ENCODE measurements around the gene SPTSSA. TPM values are rescaled to one million over a fixed set of nuclear protein-coding genes. Genes with fewer than 3 reads are reported as not detected.
"Not testable (repeated sequence)": the region's sequence is repeated elsewhere in the genome, so short reads cannot be mapped to it uniquely, and the experiment has no call there.

Gene SPTSSA
- total RNA-seq, 3 donors from 2014 or later (not counting 1 experiment from before 2014, with no cell fraction given), result 3.2 to 4.9 (median 4.9) TPM

- no peaks in the 10 kb centered on the region for H3K27me3 ChIP-seq (ENCODE audit: control insufficient read depth, insufficient read depth, low read length)
- TF ChIP-seq CTCF (IDR thresholded peaks at IDR 0.05), result no peak
- no peaks in the 10 kb centered on the region for H3K36me3 Mint-ChIP-seq
- H3K4me3 Mint-ChIP-seq, result no peak overlapping the region
- H3K27ac ChIP-seq (ENCODE audit: low read length), result no peak overlapping the region
- H3K9me3 Mint-ChIP-seq, result no peaks in the 10 kb centered on the region
- ATAC-seq (no peak), DNase-seq (no peak)
- peaks cover 13 to 21% of the 10 kb centered on the region in 2 donors for H3K4me1 Mint-ChIP-seq
- intact Hi-C loops (cut with micrococcal nuclease), result no loop called here
- no peaks in the 10 kb centered on the region for H3K27me3 Mint-ChIP-seq (ENCODE audit: low read depth in 2 of 2)
- no peaks in the 10 kb centered on the region for H3K4me1 ChIP-seq (ENCODE audit: control insufficient read depth, insufficient read depth, low read length)
- H3K27ac Mint-ChIP-seq, result no peak overlapping the region
- H3K36me3 ChIP-seq (ENCODE audit: control insufficient read depth, insufficient read depth, low read length), result no peaks in the 10 kb centered on the region
- 96% methylated on average over 1 of the region's 1 CpG for WGBS (ENCODE audit: insufficient coverage)
- no peaks in the 10 kb centered on the region for H3K9me3 ChIP-seq (ENCODE audit: control insufficient read depth, insufficient read depth, low read length)
- H3K4me3 ChIP-seq (ENCODE audit: low read length), result no peak overlapping the region
These were observed 24.9 kb downstream of the SPTSSA start for GRCh38 chr14:34436960-34437728.

- Mint-ChIP-seq H3K36me3 (no peaks in the 10 kb centered on the region), H3K27ac (no peak overlapping the region), H3K9me3 (no peaks in the 10 kb centered on the region), H3K4me3 (no peak overlapping the region), H3K27me3 (ENCODE audit: low read depth in 2 of 2) (no peaks in the 10 kb centered on the region), H3K4me1 (peaks cover 4 to 14% of the 10 kb centered on the region in 2 donors)
- no peak overlapping the region for H3K27ac ChIP-seq (ENCODE audit: low read length)
- no peak for TF ChIP-seq CTCF (IDR thresholded peaks at IDR 0.05)
- no peaks in the 10 kb centered on the region for H3K4me1 ChIP-seq (ENCODE audit: control insufficient read depth, insufficient read depth, low read length)
- DNase-seq (no peak), ATAC-seq (no peak)
- no peaks in the 10 kb centered on the region for H3K36me3 ChIP-seq (ENCODE audit: control insufficient read depth, insufficient read depth, low read length)
- no peak overlapping the region for H3K4me3 ChIP-seq (ENCODE audit: low read length)
- WGBS (ENCODE audit: insufficient coverage), result no CpG with 5 or more reads among the region's 1 CpG
- H3K9me3 ChIP-seq (ENCODE audit: control insufficient read depth, insufficient read depth, low read length), result no peaks in the 10 kb centered on the region
- intact Hi-C loops (cut with micrococcal nuclease), result no loop called here
- no peaks in the 10 kb centered on the region for H3K27me3 ChIP-seq (ENCODE audit: control insufficient read depth, insufficient read depth, low read length)
These were observed 25.7 kb downstream of the SPTSSA start for GRCh38 chr14:34436118-34436905.

- TF ChIP-seq CTCF (IDR thresholded peaks at IDR 0.05), result no peak
- H3K36me3 ChIP-seq (ENCODE audit: control insufficient read depth, insufficient read depth, low read length), result no peaks in the 10 kb centered on the region
- no peaks in the 10 kb centered on the region for H3K36me3 Mint-ChIP-seq
- DNase-seq, result no peak
- H3K27me3 Mint-ChIP-seq (ENCODE audit: low read depth in 2 of 2), result no peaks in the 10 kb centered on the region
- no peak overlapping the region for H3K4me3 Mint-ChIP-seq
- no peak overlapping the region for H3K27ac ChIP-seq (ENCODE audit: low read length)
- H3K4me1 ChIP-seq (ENCODE audit: control insufficient read depth, insufficient read depth, low read length), result no peaks in the 10 kb centered on the region
- no peak overlapping the region for H3K4me3 ChIP-seq (ENCODE audit: low read length)
- no peak for ATAC-seq
- H3K9me3 Mint-ChIP-seq, result no peaks in the 10 kb centered on the region
- H3K27me3 ChIP-seq (ENCODE audit: control insufficient read depth, insufficient read depth, low read length), result no peaks in the 10 kb centered on the region
- no peaks in the 10 kb centered on the region for H3K9me3 ChIP-seq (ENCODE audit: control insufficient read depth, insufficient read depth, low read length)
- WGBS (ENCODE audit: insufficient coverage), result 100% methylated on average over 1 of the region's 2 CpGs
- H3K4me1 Mint-ChIP-seq, result peaks cover 0 to 13% of the 10 kb centered on the region in 2 donors
- no peak overlapping the region for H3K27ac Mint-ChIP-seq
- intact Hi-C loops (cut with micrococcal nuclease), result no loop called here
These were observed 28.1 kb downstream of the SPTSSA start for GRCh38 chr14:34433957-34434356.

- H3K27me3 ChIP-seq (ENCODE audit: control insufficient read depth, insufficient read depth, low read length); H3K4me3 Mint-ChIP-seq; H3K36me3 Mint-ChIP-seq; H3K36me3 ChIP-seq (ENCODE audit: control insufficient read depth, insufficient read depth, low read length); H3K27ac Mint-ChIP-seq; H3K27me3 Mint-ChIP-seq (ENCODE audit: low read depth in 2 of 2); H3K4me3 ChIP-seq (ENCODE audit: low read length); H3K4me1 Mint-ChIP-seq; intact Hi-C loops (cut with micrococcal nuclease); DNase-seq; H3K9me3 ChIP-seq (ENCODE audit: control insufficient read depth, insufficient read depth, low read length); H3K4me1 ChIP-seq (ENCODE audit: control insufficient read depth, insufficient read depth, low read length); H3K27ac ChIP-seq (ENCODE audit: low read length); H3K9me3 Mint-ChIP-seq; ATAC-seq: not testable (repeated sequence)
- 89% methylated on average over 5 of the region's 5 CpGs for WGBS (ENCODE audit: insufficient coverage)
These were observed 34.0 kb downstream of the SPTSSA start for GRCh38 chr14:34428102-34428466.

All from natural killer cell (primary cell).